SU-DHL-6 (cell line): ENCODE results near the gene NYAP2.

ENCODE experiments used
- CTCF ChIP-seq: fragments of 200-600 bp; sonication (generic); IDR thresholded peaks from one replicate; pipeline ENCODE4 v1.5.1; 2017; ENCODE audit warnings: antibody characterized with exemption, mild to moderate bottlenecking, low read length, moderate library complexity; ENCODE audit not compliant: insufficient read depth, poor library complexity, severe bottlenecking
- EZH2phosphoT487 ChIP-seq: fragments of 200-600 bp; sonication (generic), shearing (Covaris generic); conservative IDR thresholded peaks from 2 replicates; pipeline ENCODE4 v1.6.1; 2018; ENCODE audit warnings: mild to moderate bottlenecking, antibody characterized with exemption, low read length, moderate library complexity, mixed read lengths

DNA sequence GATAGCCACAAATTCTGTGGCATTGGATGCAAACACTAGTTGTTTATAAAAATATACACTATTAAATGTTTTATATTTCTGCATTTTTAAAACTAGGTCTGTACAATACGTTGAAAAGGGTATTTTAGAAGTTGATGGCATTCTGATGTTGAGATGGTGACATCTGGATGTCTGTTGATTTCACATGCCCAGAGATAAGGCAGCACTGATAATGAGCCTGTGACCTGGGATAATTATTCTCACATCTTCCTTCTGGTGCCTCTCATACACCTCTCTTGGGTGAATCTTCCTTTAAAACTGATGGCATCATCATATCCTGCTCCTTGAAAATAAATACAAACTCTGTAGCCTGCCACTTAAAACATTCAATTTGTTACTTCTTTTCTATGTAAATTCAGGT is 208.6 kb downstream of the NYAP2 start:
- TF ChIP-seq EZH2phosphoT487 (no peak), CTCF (no peak)
